GM12864 (cell line): Measurements from ENCODE around the gene IMPACT.

Source experiments
- DNase-seq: peaks from one replicate; pipeline ENCODE4 v3.0.0-alpha.2; 2011; ENCODE audit warnings: low read depth
- H3K4me3 ChIP-seq: 2 replicates; pipeline ENCODE4 v1.5.1; 2011; ENCODE audit warnings: mild to moderate bottlenecking, low read depth, low read length, control low read depth
- CTCF ChIP-seq: IDR thresholded peaks from 2 replicates; pipeline ENCODE4 v1.5.1; 2011; ENCODE audit warnings: low read depth, mild to moderate bottlenecking, moderate library complexity, low read length, control low read depth, inconsistent platforms; ENCODE audit errors: missing control alignments

The IMPACT gene

GRCh38 chr18:24395049-24395795 lies 31.2 kb upstream of the IMPACT start:
- no peak overlapping the region for H3K4me3 ChIP-seq
- TF ChIP-seq CTCF = no peak
- DNase-seq = no peak

- TF ChIP-seq CTCF = no peak
- DNase-seq = no peak
- no peak overlapping the region for H3K4me3 ChIP-seq
Observed at GRCh38 chr18:24396082-24396633, 30.3 kb upstream of the IMPACT start.

GRCh38 chr18:24397131-24397693 lies 29.3 kb upstream of the IMPACT start:
- peak overlapping the region; percentile 43 for H3K4me3 ChIP-seq
- DNase-seq = no peak
- no peak for TF ChIP-seq CTCF

- H3K4me3 ChIP-seq = peak within 1 kb of the TSS; percentile 43
- no peak for TF ChIP-seq CTCF
Observed at GRCh38 chr18:24397694-24398368, 28.6 kb upstream of the IMPACT start, which contains the start of gene OSBPL1A. TSS of gene OSBPL1A (minus strand) at chr18:24397824. CDS start at chr18:24377533, 20,291 bp downstream.

GRCh38 chr18:24398540-24398939 lies 27.9 kb upstream of the IMPACT start:
- no peak overlapping the region for H3K4me3 ChIP-seq
- no peak for TF ChIP-seq CTCF
- no peak for DNase-seq

More at GRCh38 chr18:24397694-24398368, 28.6 kb upstream of the IMPACT start, which contains the start of gene OSBPL1A:
- DNase-seq = no peak

GRCh38 chr18:24400587-24400986 lies 25.9 kb upstream of the IMPACT start:
- TF ChIP-seq CTCF = no peak

More at GRCh38 chr18:24400587-24400986, 25.9 kb upstream of the IMPACT start:
- no peak for DNase-seq
- H3K4me3 ChIP-seq = no peak overlapping the region
